MM.1S (cell line): ENCODE results near the gene MYMK.

ENCODE experiments used
- DNase-seq: peaks from one replicate; pipeline ENCODE4 v3.0.0-alpha.2; 2015
- H2AFZ ChIP-seq: fragments of 300-600 bp; sonication (generic); 2 replicates; pipeline ENCODE4 v1.6.0; 2016; ENCODE audit warnings: antibody characterized with exemption, low read length
- H3F3A ChIP-seq: fragments of 300-600 bp; sonication (generic); 2 replicates; pipeline ENCODE4 v1.6.1; 2016; ENCODE audit warnings: mild to moderate bottlenecking, antibody characterized with exemption, low read length, moderate library complexity, mixed read lengths; ENCODE audit not compliant: insufficient read depth
- H3K27ac ChIP-seq: fragments of 300-600 bp; sonication (generic); 2 replicates; pipeline ENCODE4 v1.5.1; 2016; ENCODE audit warnings: mild to moderate bottlenecking, low read length
- H3K27me3 ChIP-seq: fragments of 300-600 bp; sonication (generic); replicated peaks from 2 replicates; pipeline ENCODE4 v1.6.0; 2016; ENCODE audit warnings: low read length; ENCODE audit not compliant: insufficient read depth
- H3K36me3 ChIP-seq: fragments of 300-600 bp; sonication (generic); replicated peaks from 2 replicates; pipeline ENCODE4 v1.6.1; 2016; ENCODE audit warnings: mild to moderate bottlenecking, low read length, mixed read lengths; ENCODE audit not compliant: insufficient read depth
- H3K4me1 ChIP-seq: fragments of 300-600 bp; sonication (generic); 2 replicates; pipeline ENCODE4 v1.6.1; 2016; ENCODE audit warnings: low read length, mixed read lengths
- H3K4me2 ChIP-seq: fragments of 300-600 bp; sonication (generic); 2 replicates; pipeline ENCODE4 v1.6.0; 2016; ENCODE audit warnings: low read depth, low read length
- H3K4me3 ChIP-seq: fragments of 300-600 bp; sonication (generic); 2 replicates; pipeline ENCODE4 v1.5.1; 2016; ENCODE audit warnings: low read length, mixed read lengths
- H3K79me2 ChIP-seq: fragments of 300-600 bp; sonication (generic); 2 replicates; pipeline ENCODE4 v1.6.1; 2016; ENCODE audit warnings: mixed run types, low read length, mixed read lengths
- H3K9ac ChIP-seq: fragments of 300-600 bp; sonication (generic); 2 replicates; pipeline ENCODE4 v1.6.1; 2016; ENCODE audit warnings: low read length, mixed read lengths
- H3K9me2 ChIP-seq: fragments of 300-600 bp; sonication (generic); replicated peaks from 2 replicates; pipeline ENCODE4 v1.6.1; 2016; ENCODE audit warnings: mild to moderate bottlenecking, low read length, mixed read lengths; ENCODE audit not compliant: insufficient read depth
- H3K9me3 ChIP-seq: fragments of 300-600 bp; sonication (generic); replicated peaks from 2 replicates; pipeline ENCODE4 v1.6.1; 2016; ENCODE audit warnings: mild to moderate bottlenecking, low read length, mixed read lengths; ENCODE audit not compliant: insufficient read depth
- H4K20me1 ChIP-seq: fragments of 300-600 bp; sonication (generic); 2 replicates; pipeline ENCODE4 v1.6.1; 2016; ENCODE audit warnings: mild to moderate bottlenecking, low read length, moderate library complexity, mixed read lengths; ENCODE audit not compliant: insufficient read depth
- EZH2 ChIP-seq: fragments of 300-600 bp; sonication (generic); optimal IDR thresholded peaks from 2 replicates; pipeline ENCODE3; 2017; ENCODE audit warnings: low read depth, mild to moderate bottlenecking, antibody characterized with exemption, low read length, mixed read lengths
- EZH2phosphoT487 ChIP-seq: fragments of 300-600 bp; sonication (generic); IDR thresholded peaks from 2 replicates; pipeline ENCODE4 v1.6.1; 2018; ENCODE audit warnings: antibody characterized with exemption, low read length
- TF ChIP-seq, protein P1 (sequence below): fragments of 300-600 bp; sonication (generic); IDR thresholded peaks from 2 replicates; pipeline ENCODE4 v1.5.1; 2016; ENCODE audit warnings: antibody characterized with exemption, low read length, mixed read lengths

The MYMK gene

DNA sequence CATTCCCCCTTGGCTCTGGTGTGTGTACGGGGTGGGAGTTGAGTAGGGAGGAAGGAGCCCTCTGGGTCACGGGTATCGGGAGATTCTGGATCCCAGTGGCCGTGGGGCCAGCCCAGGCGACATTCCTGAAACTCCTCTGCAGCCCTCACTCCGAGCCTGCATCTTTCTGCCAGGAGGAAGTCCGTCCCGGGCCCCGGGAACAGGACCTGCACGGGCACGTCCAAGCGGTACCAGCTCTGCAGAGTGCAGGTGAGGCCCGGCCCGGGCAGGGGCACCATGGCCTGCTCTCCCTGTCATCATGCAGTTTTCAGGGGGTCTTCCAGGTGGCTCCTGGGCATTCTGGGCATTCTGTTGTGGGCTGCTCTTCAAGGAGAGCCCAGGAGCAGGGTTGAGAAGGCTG is 13.4 kb upstream of the MYMK start:
- DNase-seq, result no peak
- H3K79me2 ChIP-seq, result no peaks in the 10 kb centered on the region
- no peak overlapping the region for H2AFZ ChIP-seq
- H3K9ac ChIP-seq, result no peak overlapping the region
- H4K20me1 ChIP-seq, result no peaks in the 10 kb centered on the region; the same call in 1 of the 2 replicates
- TF ChIP-seq, protein P1, sequence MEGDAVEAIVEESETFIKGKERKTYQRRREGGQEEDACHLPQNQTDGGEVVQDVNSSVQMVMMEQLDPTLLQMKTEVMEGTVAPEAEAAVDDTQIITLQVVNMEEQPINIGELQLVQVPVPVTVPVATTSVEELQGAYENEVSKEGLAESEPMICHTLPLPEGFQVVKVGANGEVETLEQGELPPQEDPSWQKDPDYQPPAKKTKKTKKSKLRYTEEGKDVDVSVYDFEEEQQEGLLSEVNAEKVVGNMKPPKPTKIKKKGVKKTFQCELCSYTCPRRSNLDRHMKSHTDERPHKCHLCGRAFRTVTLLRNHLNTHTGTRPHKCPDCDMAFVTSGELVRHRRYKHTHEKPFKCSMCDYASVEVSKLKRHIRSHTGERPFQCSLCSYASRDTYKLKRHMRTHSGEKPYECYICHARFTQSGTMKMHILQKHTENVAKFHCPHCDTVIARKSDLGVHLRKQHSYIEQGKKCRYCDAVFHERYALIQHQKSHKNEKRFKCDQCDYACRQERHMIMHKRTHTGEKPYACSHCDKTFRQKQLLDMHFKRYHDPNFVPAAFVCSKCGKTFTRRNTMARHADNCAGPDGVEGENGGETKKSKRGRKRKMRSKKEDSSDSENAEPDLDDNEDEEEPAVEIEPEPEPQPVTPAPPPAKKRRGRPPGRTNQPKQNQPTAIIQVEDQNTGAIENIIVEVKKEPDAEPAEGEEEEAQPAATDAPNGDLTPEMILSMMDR, result no peak
- no peak for TF ChIP-seq EZH2
- no peak for TF ChIP-seq EZH2phosphoT487
- no peaks in the 10 kb centered on the region for H3F3A ChIP-seq
- no peak overlapping the region for H3K27ac ChIP-seq
- peaks cover 98% of the 10 kb centered on the region for H3K27me3 ChIP-seq
- no peaks in the 10 kb centered on the region for H3K36me3 ChIP-seq
- H3K4me2 ChIP-seq, result no peak overlapping the region
- H3K4me3 ChIP-seq, result no peak overlapping the region
- no peaks in the 10 kb centered on the region for H3K4me1 ChIP-seq
- no peaks in the 10 kb centered on the region for H3K9me2 ChIP-seq
- no peaks in the 10 kb centered on the region for H3K9me3 ChIP-seq

DNA sequence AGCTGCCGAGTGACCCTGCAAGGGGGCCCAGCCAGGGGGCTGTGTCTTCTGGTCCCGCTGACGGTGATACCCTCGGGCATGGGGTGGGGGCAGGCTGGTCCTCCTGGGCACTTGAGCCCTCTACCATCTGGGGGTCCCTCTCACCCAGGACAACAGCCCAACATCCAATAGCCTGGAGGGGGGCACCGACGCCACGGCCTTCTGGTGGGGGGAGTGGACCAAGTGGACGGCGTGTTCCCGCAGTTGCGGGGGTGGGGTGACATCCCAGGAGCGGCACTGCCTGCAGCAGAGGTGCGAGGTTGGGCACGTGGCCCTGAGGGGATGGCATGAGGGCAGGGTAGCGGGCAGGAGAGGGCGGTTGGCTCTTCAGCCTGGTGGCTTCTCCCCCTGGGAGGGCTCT is 12.5 kb upstream of the MYMK start:
- Histone ChIP-seq H3K4me2 (no peak overlapping the region), H3K79me2 (no peaks in the 10 kb centered on the region), H3K4me1 (no peaks in the 10 kb centered on the region), H3K27me3 (peaks cover 98% of the 10 kb centered on the region), H3K4me3 (no peak overlapping the region), H3F3A (no peaks in the 10 kb centered on the region), H2AFZ (no peak overlapping the region), H3K9ac (no peak overlapping the region), H4K20me1 (no peaks in the 10 kb centered on the region; the same call in 1 of the 2 replicates), H3K9me3 (no peaks in the 10 kb centered on the region), H3K9me2 (no peaks in the 10 kb centered on the region), H3K27ac (no peak overlapping the region), H3K36me3 (no peaks in the 10 kb centered on the region)
- DNase-seq, result no peak
- TF ChIP-seq, protein P1, result no peak
- no peak for TF ChIP-seq EZH2phosphoT487
- no peak for TF ChIP-seq EZH2

DNA sequence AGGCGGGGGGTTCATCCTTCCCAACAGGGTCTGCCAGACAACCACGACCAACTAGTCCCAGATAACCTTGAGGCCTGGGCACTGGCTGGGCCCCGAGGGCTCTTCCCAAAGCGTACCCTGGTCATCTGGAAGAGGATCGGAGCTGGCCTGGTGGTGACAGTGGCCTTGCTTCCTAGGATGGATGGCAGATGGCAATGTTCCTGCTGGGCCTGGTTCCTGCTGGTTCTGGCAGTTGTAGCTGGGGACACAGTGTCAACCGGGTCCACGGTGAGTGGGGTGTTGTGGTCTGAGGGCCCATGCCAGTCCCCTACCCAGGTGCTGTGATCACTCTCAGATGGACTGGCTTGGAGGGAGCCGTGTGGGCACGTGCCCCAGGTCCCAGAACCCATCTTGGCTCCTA is 11.8 kb upstream of the MYMK start:
- Histone ChIP-seq H3K27me3 (peaks cover 98% of the 10 kb centered on the region), H3K27ac (no peak overlapping the region), H3K4me2 (no peak overlapping the region), H3K79me2 (no peaks in the 10 kb centered on the region), H3K9me2 (no peaks in the 10 kb centered on the region), H3K9me3 (no peaks in the 10 kb centered on the region), H3K36me3 (no peaks in the 10 kb centered on the region), H3F3A (no peaks in the 10 kb centered on the region), H3K4me3 (no peak overlapping the region), H4K20me1 (no peaks in the 10 kb centered on the region; the same call in 1 of the 2 replicates), H3K9ac (no peak overlapping the region), H2AFZ (no peak overlapping the region), H3K4me1 (no peaks in the 10 kb centered on the region)
- no peak for DNase-seq
- TF ChIP-seq EZH2, result no peak
- TF ChIP-seq, protein P1, result no peak
- no peak for TF ChIP-seq EZH2phosphoT487
